GM21447 (cell line): ENCODE data around the gene STXBP1.

ENCODE experiments used
- ATAC-seq: cut with Tn5 transposase; IDR thresholded peaks from one replicate; pipeline ENCODE4 v1.9.1; 2021; ENCODE audit not compliant: unreplicated experiment

STXBP1 gene

GRCh38 chr9:127651697-127652610 is 39.9 kb downstream of the STXBP1 start:
- ATAC-seq = no peak

- ATAC-seq = no peak
Measured at GRCh38 chr9:127652733-127653132, 40.7 kb downstream of the STXBP1 start.

GRCh38 chr9:127654619-127655018 is 42.5 kb downstream of the STXBP1 start:
- no peak for ATAC-seq

- no peak for ATAC-seq
Measured at GRCh38 chr9:127658428-127658827, 46.4 kb downstream of the STXBP1 start.

GRCh38 chr9:127660886-127661741 is 49.0 kb downstream of the STXBP1 start:
- no peak for ATAC-seq

GRCh38 chr9:127662617-127663016 is 50.5 kb downstream of the STXBP1 start:
- ATAC-seq = no peak

GRCh38 chr9:127664324-127664677 is 52.2 kb downstream of the STXBP1 start:
- no peak for ATAC-seq

- no peak for ATAC-seq
Measured at GRCh38 chr9:127664678-127665507, 52.8 kb downstream of the STXBP1 start.

- no peak for ATAC-seq
Measured at GRCh38 chr9:127667127-127667844, 55.2 kb downstream of the STXBP1 start.

GRCh38 chr9:127667906-127668305 is 55.8 kb downstream of the STXBP1 start:
- no peak for ATAC-seq

- no peak for ATAC-seq
Measured at GRCh38 chr9:127673234-127673633, 61.2 kb downstream of the STXBP1 start.

GRCh38 chr9:127676638-127677037 is 64.6 kb downstream of the STXBP1 start:
- no peak for ATAC-seq

GRCh38 chr9:127679506-127679905 is 67.4 kb downstream of the STXBP1 start:
- no peak for ATAC-seq

- ATAC-seq = no peak
Measured at GRCh38 chr9:127680226-127680625, 68.1 kb downstream of the STXBP1 start.

- no peak for ATAC-seq
Measured at GRCh38 chr9:127680846-127681245, 68.8 kb downstream of the STXBP1 start.

- ATAC-seq = no peak
Measured at GRCh38 chr9:127682351-127683136, 70.5 kb downstream of the STXBP1 start.

GRCh38 chr9:127683723-127684122 is 71.6 kb downstream of the STXBP1 start:
- no peak for ATAC-seq

- no peak for ATAC-seq
Measured at GRCh38 chr9:127684576-127684975, 72.5 kb downstream of the STXBP1 start.
